HG03442 (cell line): ENCODE measurements around the gene KLC4.

Source experiments
- ATAC-seq: cut with Tn5 transposase; IDR thresholded peaks from one replicate; pipeline ENCODE4 v1.9.1; 2021; ENCODE audit warnings: mild to moderate bottlenecking, moderate library complexity; ENCODE audit not compliant: unreplicated experiment

The KLC4 gene

GRCh38 chr6:43120944-43121913, 61.8 kb downstream of the KLC4 start:
- no peak for ATAC-seq

GRCh38 chr6:43122146-43122545, 62.7 kb downstream of the KLC4 start:
- no peak for ATAC-seq

GRCh38 chr6:43123461-43124314, 64.3 kb downstream of the KLC4 start:
- no peak for ATAC-seq

DNA sequence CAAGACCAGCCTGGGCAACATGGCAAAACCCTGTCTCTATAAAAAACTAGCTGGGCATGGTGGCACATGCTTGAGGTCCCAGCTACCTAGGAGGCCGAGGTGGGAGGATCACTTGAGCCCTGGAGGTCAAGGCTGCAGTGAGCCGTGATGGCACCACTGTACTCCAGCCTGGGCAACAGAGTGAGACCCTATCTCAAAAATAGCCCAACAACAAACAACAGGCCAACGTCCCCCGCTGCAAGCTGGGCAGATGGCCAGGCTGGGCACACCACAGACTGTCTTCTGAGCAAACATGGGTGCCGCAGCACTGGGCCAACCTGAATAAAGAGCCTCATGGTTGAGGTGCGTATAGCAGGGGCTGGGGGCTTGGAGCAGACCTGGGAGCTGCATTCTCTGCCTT, 65.0 kb downstream of the KLC4 start:
- ATAC-seq, result no peak
